ENCODE measurements around the gene TCF4. TPM values are rescaled to one million over a fixed set of nuclear protein-coding genes. Genes with fewer than 3 reads are reported as not detected.

Gene TCF4
- total and polyA plus RNA-seq, 8 donors = 99.1 to 165 (median 138) TPM

DNA sequence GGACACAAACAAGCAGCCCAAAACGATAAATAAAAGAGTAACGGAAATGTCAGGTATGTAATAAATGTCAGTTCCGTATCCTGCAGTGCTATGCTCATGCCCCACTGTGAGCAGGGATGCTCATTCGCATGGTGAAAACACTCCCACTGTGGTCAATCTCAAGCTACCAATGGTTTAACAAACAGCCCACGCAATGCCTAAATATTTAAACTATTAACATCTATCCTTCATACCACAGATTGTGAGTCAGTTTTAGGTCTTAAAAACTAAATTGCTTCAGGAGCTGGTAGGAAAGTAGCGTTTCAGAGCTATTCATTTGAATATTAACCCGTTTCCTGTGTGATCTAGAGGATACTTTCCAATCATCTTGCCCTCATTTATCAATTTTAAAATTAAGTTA, 207.4 kb downstream of the TCF4 start:
- Histone ChIP-seq H3K36me3 (no peaks in the 10 kb centered on the region), H3K27ac (no peak overlapping the region), H3K4me1 (no peaks in the 10 kb centered on the region), H3K9me3 (no peaks in the 10 kb centered on the region), H3K4me3 (no peak overlapping the region), H3K27me3 (no peaks in the 10 kb centered on the region)
- intact Hi-C loops (cut with DNase I) = no loop called here
- TF ChIP-seq, protein P1, sequence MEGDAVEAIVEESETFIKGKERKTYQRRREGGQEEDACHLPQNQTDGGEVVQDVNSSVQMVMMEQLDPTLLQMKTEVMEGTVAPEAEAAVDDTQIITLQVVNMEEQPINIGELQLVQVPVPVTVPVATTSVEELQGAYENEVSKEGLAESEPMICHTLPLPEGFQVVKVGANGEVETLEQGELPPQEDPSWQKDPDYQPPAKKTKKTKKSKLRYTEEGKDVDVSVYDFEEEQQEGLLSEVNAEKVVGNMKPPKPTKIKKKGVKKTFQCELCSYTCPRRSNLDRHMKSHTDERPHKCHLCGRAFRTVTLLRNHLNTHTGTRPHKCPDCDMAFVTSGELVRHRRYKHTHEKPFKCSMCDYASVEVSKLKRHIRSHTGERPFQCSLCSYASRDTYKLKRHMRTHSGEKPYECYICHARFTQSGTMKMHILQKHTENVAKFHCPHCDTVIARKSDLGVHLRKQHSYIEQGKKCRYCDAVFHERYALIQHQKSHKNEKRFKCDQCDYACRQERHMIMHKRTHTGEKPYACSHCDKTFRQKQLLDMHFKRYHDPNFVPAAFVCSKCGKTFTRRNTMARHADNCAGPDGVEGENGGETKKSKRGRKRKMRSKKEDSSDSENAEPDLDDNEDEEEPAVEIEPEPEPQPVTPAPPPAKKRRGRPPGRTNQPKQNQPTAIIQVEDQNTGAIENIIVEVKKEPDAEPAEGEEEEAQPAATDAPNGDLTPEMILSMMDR (IDR thresholded peaks at IDR 0.05) = no peak
- ATAC-seq = no peak
- DNase-seq = no peak

DNA sequence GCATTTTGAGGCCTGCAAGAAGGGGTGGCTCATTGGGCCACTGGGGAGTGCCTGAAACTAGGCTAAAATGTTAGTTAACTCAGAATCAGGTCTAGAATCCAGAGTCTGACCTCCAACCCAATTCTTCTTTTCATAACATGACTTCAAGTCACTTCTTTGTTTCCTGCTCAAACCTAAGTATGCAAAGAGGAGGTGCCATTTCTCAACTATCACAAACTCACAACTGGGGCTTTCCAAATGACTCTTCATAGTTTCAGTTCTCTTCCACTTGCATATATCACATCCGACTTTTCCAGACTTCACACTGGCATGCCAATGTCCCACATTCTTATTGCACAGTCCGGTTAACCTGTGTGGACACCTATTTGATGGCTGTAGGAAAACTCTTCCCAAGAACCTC, 211.6 kb downstream of the TCF4 start:
- intact Hi-C loops (cut with DNase I) = no loop called here
- no peak overlapping the region for H3K27ac ChIP-seq
- no peaks in the 10 kb centered on the region for H3K36me3 ChIP-seq
- H3K4me1 ChIP-seq = no peaks in the 10 kb centered on the region
- H3K4me3 ChIP-seq = no peak overlapping the region
- TF ChIP-seq, protein P1 (IDR thresholded peaks at IDR 0.05) = no peak
- no peaks in the 10 kb centered on the region for H3K27me3 ChIP-seq
- DNase-seq (no peak), ATAC-seq (no peak)
- peaks cover 0 to 8% of the 10 kb centered on the region in 2 donors for H3K9me3 ChIP-seq

DNA sequence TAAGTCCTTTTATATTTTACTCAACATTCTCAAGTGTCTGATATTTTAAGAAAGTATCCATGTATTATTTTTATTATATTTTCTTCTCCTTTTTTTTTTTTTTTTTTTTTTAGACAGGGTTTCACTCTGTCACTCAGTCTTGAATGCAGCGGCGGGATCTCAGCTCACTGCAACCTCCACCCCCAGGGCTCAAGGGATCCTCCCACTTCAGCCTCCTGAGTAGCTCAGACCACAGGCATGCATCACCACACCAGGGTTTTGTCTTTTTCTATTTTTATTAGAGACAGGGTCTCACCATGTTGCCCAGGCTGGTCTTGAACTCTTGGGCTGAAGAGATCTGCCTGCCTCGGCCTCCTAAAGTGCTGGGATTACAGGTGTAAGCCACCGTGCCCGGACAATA, 212.1 kb downstream of the TCF4 start:
- intact Hi-C loops (cut with DNase I) = no loop called here
- peaks cover 0 to 8% of the 10 kb centered on the region in 2 donors for H3K9me3 ChIP-seq
- TF ChIP-seq, protein P1 (IDR thresholded peaks at IDR 0.05) = no peak
- no peaks in the 10 kb centered on the region for H3K4me1 ChIP-seq
- no peak overlapping the region for H3K4me3 ChIP-seq
- H3K27ac ChIP-seq = no peak overlapping the region
- DNase-seq (no peak), ATAC-seq (no peak)
- H3K36me3 ChIP-seq = no peaks in the 10 kb centered on the region
- no peaks in the 10 kb centered on the region for H3K27me3 ChIP-seq

DNA sequence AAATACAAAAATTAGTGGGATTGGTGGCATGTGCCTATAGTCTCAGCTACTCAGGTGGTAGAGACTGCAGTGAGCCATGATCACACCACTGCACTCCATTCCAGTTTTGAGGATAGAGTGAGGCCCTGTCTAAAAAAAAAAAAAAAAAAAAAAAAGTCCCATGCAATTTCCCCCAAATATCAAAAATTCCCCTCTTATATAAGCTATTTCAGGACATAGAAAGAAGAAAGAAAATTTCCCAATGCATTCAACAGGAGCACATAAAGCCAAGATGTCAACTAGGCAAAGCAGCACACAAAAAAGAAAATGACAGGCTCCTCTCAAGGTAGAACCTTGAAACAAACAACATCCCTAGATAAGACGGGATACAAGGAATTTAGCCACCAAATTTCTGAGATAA, 213.3 kb downstream of the TCF4 start:
- TF ChIP-seq, protein P1 (IDR thresholded peaks at IDR 0.05) = no peak
- Histone ChIP-seq H3K4me3 (no peak overlapping the region), H3K27me3 (no peaks in the 10 kb centered on the region), H3K27ac (no peak overlapping the region), H3K9me3 (peaks cover 0 to 8% of the 10 kb centered on the region in 2 donors), H3K36me3 (no peaks in the 10 kb centered on the region), H3K4me1 (no peaks in the 10 kb centered on the region)
- intact Hi-C loops (cut with DNase I) = no loop called here
- ATAC-seq = no peak
- DNase-seq = no peak

DNA sequence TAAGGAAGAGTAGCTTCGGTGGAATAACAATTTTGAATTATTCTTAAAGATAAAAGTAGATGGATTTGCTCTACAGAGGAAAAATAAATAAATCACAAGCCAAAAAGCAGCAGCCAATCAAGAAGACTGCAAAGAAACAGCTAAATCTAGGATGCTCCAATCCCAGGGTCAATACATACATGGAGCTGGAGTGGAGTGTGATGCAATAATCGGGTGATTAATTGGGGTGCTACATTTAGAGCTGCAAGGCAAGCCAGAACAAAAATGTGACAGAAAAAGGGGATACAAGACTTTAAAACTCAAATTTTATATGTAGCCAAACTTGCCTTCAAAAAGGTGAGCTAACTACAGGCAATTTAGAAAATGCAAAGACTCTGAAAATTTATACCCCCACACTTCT, 215.8 kb downstream of the TCF4 start:
- TF ChIP-seq, protein P1 (IDR thresholded peaks at IDR 0.05) = no peak
- no peak overlapping the region for H3K27ac ChIP-seq
- no peak overlapping the region for H3K4me3 ChIP-seq
- no peak for DNase-seq
- H3K9me3 ChIP-seq = peaks cover 0 to 8% of the 10 kb centered on the region in 2 donors
- H3K36me3 ChIP-seq = no peaks in the 10 kb centered on the region
- H3K27me3 ChIP-seq = no peaks in the 10 kb centered on the region
- intact Hi-C loops (cut with DNase I) = no loop called here
- no peak for ATAC-seq
- H3K4me1 ChIP-seq = no peaks in the 10 kb centered on the region

Measured in left lung (tissue), 10 donors.